Measurements from ENCODE around the gene TMEM204. TPM values are rescaled to one million over a fixed set of nuclear protein-coding genes. Genes with fewer than 3 reads are reported as not detected.

Gene TMEM204
- total and polyA plus RNA-seq, 2 donors (not counting 1 experiment from before 2014, with no cell fraction given), result 0.27 to 2.7 TPM

DNA sequence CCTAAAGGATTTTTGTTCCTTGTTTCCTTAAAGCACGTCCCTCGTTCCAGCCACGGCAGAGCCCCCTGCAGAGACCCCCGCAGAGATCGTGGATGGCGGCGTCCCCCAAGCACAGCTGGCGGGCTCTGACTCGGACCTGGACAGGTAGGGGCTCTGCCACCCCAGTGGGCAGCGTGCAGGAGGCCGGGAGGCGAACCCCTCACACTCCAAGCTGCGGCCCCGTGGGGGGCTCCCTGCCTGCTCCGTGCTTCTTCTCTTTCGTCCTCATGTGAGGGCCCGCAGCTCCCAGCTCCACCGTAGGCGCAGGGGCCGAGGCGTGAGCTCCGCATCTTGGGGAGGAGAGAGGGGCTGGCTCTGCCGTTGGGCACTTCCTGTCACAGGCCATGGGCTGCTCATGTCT lies 31.8 kb upstream of the TMEM204 start:
- peaks cover 0 to 64% of the 10 kb centered on the region in 2 experiments for H3K36me3 ChIP-seq (replicated peaks in 1 of 2; ENCODE audit: control extremely low read depth in 1 of 2, control insufficient read depth in 1 of 2, extremely low read depth in 1 of 2, insufficient read depth in 2 of 2, low read length in 1 of 2)
- no peak overlapping the region for H3K4me3 ChIP-seq (ENCODE audit: control extremely low read depth in 1 of 5, extremely low read depth in 1 of 5, insufficient read depth in 1 of 5, low read depth in 2 of 5, low read length in 4 of 5)
- H4K20me1 ChIP-seq (ENCODE audit: control insufficient read depth, insufficient read depth, low read length, poor library complexity, severe bottlenecking), result peaks cover 22% of the 10 kb centered on the region
- H3K9me3 Mint-ChIP-seq (ENCODE audit: insufficient read depth), result no peaks in the 10 kb centered on the region
- ChIA-PET POLR2A (no interaction called here), CTCF (no interaction called here)
- H3K4me3 Mint-ChIP-seq, result no peak overlapping the region
- no peak for DNase-seq
- peaks cover 0 to 6% (median 0%) of the 10 kb centered on the region in 3 donors for H3K9me3 ChIP-seq (ENCODE audit: control extremely low read depth in 1 of 3, control insufficient read depth in 2 of 3, insufficient read depth in 1 of 3, low read length in 2 of 3)
- no peaks in the 10 kb centered on the region for H3K27me3 ChIP-seq (replicated peaks in 1 of 4; ENCODE audit: control extremely low read depth in 1 of 4, control insufficient read depth in 3 of 4, insufficient read depth in 4 of 4, low read length in 3 of 4)
- ATAC-seq (ENCODE audit: low read depth), result no peak
- no peak overlapping the region for H3K27ac Mint-ChIP-seq
- no peak overlapping the region for H3K9ac ChIP-seq (ENCODE audit: low read length)
- no peak overlapping the region for H2AFZ ChIP-seq (ENCODE audit: insufficient read depth, low read depth, low read length, poor library complexity, severe bottlenecking)
- no peak overlapping the region for H3K4me2 ChIP-seq (replicated peaks; ENCODE audit: low read depth, low read length, poor library complexity, severe bottlenecking)
- H3K27ac ChIP-seq (ENCODE audit: low read length in 2 of 2), result no peak overlapping the region
- 97% methylated on average over 22 of the region's 23 CpGs for WGBS (ENCODE audit: insufficient coverage)
- H3K4me1 Mint-ChIP-seq, result no peaks in the 10 kb centered on the region
- no peaks in the 10 kb centered on the region for H3K27me3 Mint-ChIP-seq
- TF ChIP-seq, protein P1, sequence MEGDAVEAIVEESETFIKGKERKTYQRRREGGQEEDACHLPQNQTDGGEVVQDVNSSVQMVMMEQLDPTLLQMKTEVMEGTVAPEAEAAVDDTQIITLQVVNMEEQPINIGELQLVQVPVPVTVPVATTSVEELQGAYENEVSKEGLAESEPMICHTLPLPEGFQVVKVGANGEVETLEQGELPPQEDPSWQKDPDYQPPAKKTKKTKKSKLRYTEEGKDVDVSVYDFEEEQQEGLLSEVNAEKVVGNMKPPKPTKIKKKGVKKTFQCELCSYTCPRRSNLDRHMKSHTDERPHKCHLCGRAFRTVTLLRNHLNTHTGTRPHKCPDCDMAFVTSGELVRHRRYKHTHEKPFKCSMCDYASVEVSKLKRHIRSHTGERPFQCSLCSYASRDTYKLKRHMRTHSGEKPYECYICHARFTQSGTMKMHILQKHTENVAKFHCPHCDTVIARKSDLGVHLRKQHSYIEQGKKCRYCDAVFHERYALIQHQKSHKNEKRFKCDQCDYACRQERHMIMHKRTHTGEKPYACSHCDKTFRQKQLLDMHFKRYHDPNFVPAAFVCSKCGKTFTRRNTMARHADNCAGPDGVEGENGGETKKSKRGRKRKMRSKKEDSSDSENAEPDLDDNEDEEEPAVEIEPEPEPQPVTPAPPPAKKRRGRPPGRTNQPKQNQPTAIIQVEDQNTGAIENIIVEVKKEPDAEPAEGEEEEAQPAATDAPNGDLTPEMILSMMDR (IDR thresholded peaks at IDR 0.05), result no peak
- no peak for TF ChIP-seq EZH2 (IDR thresholded peaks at IDR 0.05; ENCODE audit: borderline replicate concordance, insufficient read depth, low read depth, low read length, poor library complexity, severe bottlenecking)
- H3K4me1 ChIP-seq (ENCODE audit: control insufficient read depth in 2 of 2, insufficient read depth in 2 of 2, low read length in 2 of 2), result no peaks in the 10 kb centered on the region
- intact Hi-C loops (cut with micrococcal nuclease), result no loop called here
- H3K79me2 ChIP-seq (ENCODE audit: control insufficient read depth, insufficient read depth, low read length), result peaks cover 23% of the 10 kb centered on the region

DNA sequence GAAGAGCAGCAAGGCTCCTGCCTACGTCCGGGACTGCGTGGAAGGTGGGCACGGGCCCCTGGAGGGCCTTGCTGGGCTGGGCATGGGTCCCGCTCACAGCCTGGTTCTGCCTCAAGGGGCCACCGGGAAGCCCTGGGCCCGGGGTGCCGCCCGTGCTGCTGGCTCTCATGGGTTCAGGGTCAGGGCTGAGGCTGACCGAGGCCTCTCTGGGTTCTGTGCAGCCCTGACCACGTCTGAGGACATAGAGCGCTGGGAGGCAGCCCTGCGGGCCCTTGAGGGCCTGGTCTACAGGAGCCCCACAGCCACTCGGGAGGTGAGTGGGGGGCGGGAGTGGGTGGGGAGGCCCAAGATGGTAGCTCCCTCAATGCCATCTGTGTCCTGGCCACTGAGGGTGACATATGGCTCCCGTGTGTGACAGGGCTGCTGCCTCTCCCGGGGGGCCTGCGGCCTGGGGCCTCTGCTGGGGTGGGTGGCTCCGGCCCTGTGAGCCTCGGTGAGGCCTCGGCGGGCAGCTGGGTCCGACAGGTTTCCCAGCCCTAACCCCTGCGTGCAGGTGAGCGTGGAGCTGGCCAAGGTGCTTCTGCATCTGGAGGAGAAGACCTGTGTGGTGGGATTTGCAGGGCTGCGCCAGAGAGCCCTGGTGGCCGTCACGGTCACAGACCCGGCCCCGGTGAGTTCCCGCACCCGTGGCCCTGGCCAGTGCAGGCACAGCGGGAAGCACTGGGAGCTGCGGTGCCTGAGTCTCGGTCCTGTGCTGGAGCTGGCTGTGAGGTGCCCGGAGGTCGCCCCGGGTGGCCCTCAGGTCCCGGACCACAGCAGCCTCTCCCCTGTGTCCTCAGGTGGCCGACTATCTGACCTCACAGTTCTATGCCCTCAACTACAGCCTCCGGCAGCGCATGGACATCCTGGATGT lies 31.1 kb upstream of the TMEM204 start:
- Mint-ChIP-seq H3K27ac (no peak overlapping the region), H3K4me3 (no peak overlapping the region), H3K4me1 (no peaks in the 10 kb centered on the region), H3K9me3 (ENCODE audit: insufficient read depth) (no peaks in the 10 kb centered on the region), H3K27me3 (no peaks in the 10 kb centered on the region)
- no peak overlapping the region for H3K4me2 ChIP-seq (replicated peaks; ENCODE audit: low read depth, low read length, poor library complexity, severe bottlenecking)
- H4K20me1 ChIP-seq (ENCODE audit: control insufficient read depth, insufficient read depth, low read length, poor library complexity, severe bottlenecking), result peaks cover 18% of the 10 kb centered on the region
- no peak overlapping the region for H3K27ac ChIP-seq (ENCODE audit: low read length in 2 of 2)
- 97% methylated on average over 42 of the region's 42 CpGs for WGBS (ENCODE audit: insufficient coverage)
- no peaks in the 10 kb centered on the region for H3K27me3 ChIP-seq (replicated peaks in 1 of 4; ENCODE audit: control extremely low read depth in 1 of 4, control insufficient read depth in 3 of 4, insufficient read depth in 4 of 4, low read length in 3 of 4)
- H2AFZ ChIP-seq (ENCODE audit: insufficient read depth, low read depth, low read length, poor library complexity, severe bottlenecking), result no peak overlapping the region
- intact Hi-C loops (cut with micrococcal nuclease), result no loop called here
- H3K9ac ChIP-seq (ENCODE audit: low read length), result no peak overlapping the region
- peaks cover 0 to 6% (median 0%) of the 10 kb centered on the region in 3 donors for H3K9me3 ChIP-seq (ENCODE audit: control extremely low read depth in 1 of 3, control insufficient read depth in 2 of 3, insufficient read depth in 1 of 3, low read length in 2 of 3)
- no peaks in the 10 kb centered on the region for H3K4me1 ChIP-seq (ENCODE audit: control insufficient read depth in 2 of 2, insufficient read depth in 2 of 2, low read length in 2 of 2)
- peaks cover 0 to 64% of the 10 kb centered on the region in 2 experiments for H3K36me3 ChIP-seq (replicated peaks in 1 of 2; ENCODE audit: control extremely low read depth in 1 of 2, control insufficient read depth in 1 of 2, extremely low read depth in 1 of 2, insufficient read depth in 2 of 2, low read length in 1 of 2)
- H3K79me2 ChIP-seq (ENCODE audit: control insufficient read depth, insufficient read depth, low read length), result peaks cover 17% of the 10 kb centered on the region
- no peak for TF ChIP-seq EZH2 (IDR thresholded peaks at IDR 0.05; ENCODE audit: borderline replicate concordance, insufficient read depth, low read depth, low read length, poor library complexity, severe bottlenecking)
- TF ChIP-seq, protein P1 (IDR thresholded peaks at IDR 0.05), result no peak
- ChIA-PET CTCF (no interaction called here), POLR2A (no interaction called here)
- DNase-seq (no peak), ATAC-seq (ENCODE audit: low read depth) (no peak)
- H3K4me3 ChIP-seq (ENCODE audit: control extremely low read depth in 1 of 5, extremely low read depth in 1 of 5, insufficient read depth in 1 of 5, low read depth in 2 of 5, low read length in 4 of 5), result no peak overlapping the region
